Measurements from ENCODE around the gene DNAH12.
A peak's percentile ranks its signal among the peaks of the same experiment; 100 is the strongest.
"Not testable (repeated sequence)": the region's sequence is repeated elsewhere in the genome, so short reads cannot be mapped to it uniquely, and the experiment has no call there.

Gene DNAH12

GRCh38 chr3:57402675-57403074, 141.5 kb downstream of the DNAH12 start:
- no peak for DNase-seq (ENCODE audit: low read depth)

GRCh38 chr3:57397175-57398026, 146.7 kb downstream of the DNAH12 start:
- DNase-seq (ENCODE audit: low read depth): peak; percentile 27

- DNase-seq (ENCODE audit: low read depth): no peak
Measured at GRCh38 chr3:57393977-57394376, 150.2 kb downstream of the DNAH12 start.

- no peak for DNase-seq (ENCODE audit: low read depth)
Measured at GRCh38 chr3:57391767-57392166, 152.4 kb downstream of the DNAH12 start.

- DNase-seq (ENCODE audit: low read depth): no peak
Measured at GRCh38 chr3:57389271-57389670, 154.9 kb downstream of the DNAH12 start.

- DNase-seq (ENCODE audit: low read depth): no peak
Measured at GRCh38 chr3:57386307-57386706, 157.8 kb downstream of the DNAH12 start.

- DNase-seq (ENCODE audit: low read depth): no peak
Measured at GRCh38 chr3:57385498-57385897, 158.6 kb downstream of the DNAH12 start.

- no peak for DNase-seq (ENCODE audit: low read depth)
Measured at GRCh38 chr3:57383838-57384237, 160.3 kb downstream of the DNAH12 start.

- DNase-seq (ENCODE audit: low read depth): no peak
Measured at GRCh38 chr3:57383406-57383805, 160.7 kb downstream of the DNAH12 start.

- no peak for DNase-seq (ENCODE audit: low read depth)
Measured at GRCh38 chr3:57382933-57383332, 161.2 kb downstream of the DNAH12 start.

- no peak for DNase-seq (ENCODE audit: low read depth)
Measured at GRCh38 chr3:57370341-57370740, 173.8 kb downstream of the DNAH12 start.

GRCh38 chr3:57365089-57365488, 179.1 kb downstream of the DNAH12 start:
- DNase-seq (ENCODE audit: low read depth): not testable (repeated sequence)

- DNase-seq (ENCODE audit: low read depth): not testable (repeated sequence)
Measured at GRCh38 chr3:57356275-57356674, 187.9 kb downstream of the DNAH12 start.

- DNase-seq (ENCODE audit: low read depth): no peak
Measured at GRCh38 chr3:57354768-57355167, 189.4 kb downstream of the DNAH12 start.

- no peak for DNase-seq (ENCODE audit: low read depth)
Measured at GRCh38 chr3:57350271-57350670, 193.9 kb downstream of the DNAH12 start.

GRCh38 chr3:57339071-57339642, 205.0 kb downstream of the DNAH12 start:
- DNase-seq (ENCODE audit: low read depth): not testable (repeated sequence)

- DNase-seq (ENCODE audit: low read depth): not testable (repeated sequence)
Measured at GRCh38 chr3:57338272-57339070, 205.7 kb downstream of the DNAH12 start.

- DNase-seq (ENCODE audit: low read depth): no peak
Measured at GRCh38 chr3:57335283-57335938, 208.7 kb downstream of the DNAH12 start.

- no peak for DNase-seq (ENCODE audit: low read depth)
Measured at GRCh38 chr3:57331078-57331610, 213.0 kb downstream of the DNAH12 start.

- not testable (repeated sequence) for DNase-seq (ENCODE audit: low read depth)
Measured at GRCh38 chr3:57326498-57326897, 217.6 kb downstream of the DNAH12 start.

- DNase-seq (ENCODE audit: low read depth): no peak
Measured at GRCh38 chr3:57314204-57314603, 229.9 kb downstream of the DNAH12 start.
